Stimulated activated naive B cell treated with anti-CD40 and anti-IgM and Interleukin-4, amounts not matched to agents 10 μg/mL and 1 μg/mL and 100 μg/mL, for 72 hours (primary cell): ENCODE data around the gene ARMC8.

Experiments
- ATAC-seq, 2 donors: fragments of 150-1000 bp; cut with Tn5 transposase; replicated peaks; 2 replicates each; pipeline ENCODE4 v1.10.0; 2021; ENCODE audit warnings: moderate library complexity in 1 of 2
- DNase-seq: peaks from one replicate; pipeline ENCODE4 v3.0.0; 2021
- H3K27ac Mint-ChIP-seq: one replicate; pipeline ENCODE4 v1.8.0; 2022; ENCODE audit warnings: mild to moderate bottlenecking, mixed read lengths
- H3K27me3 Mint-ChIP-seq, 2 donors: one replicate each; pipeline ENCODE4 v1.8.0; 2022; ENCODE audit warnings: mixed read lengths in 2 of 2
- H3K36me3 Mint-ChIP-seq, 2 donors: one replicate each; pipeline ENCODE4 v1.8.0; 2022; ENCODE audit warnings: mixed read lengths in 2 of 2, mild to moderate bottlenecking in 1 of 2
- H3K4me1 Mint-ChIP-seq, 2 donors: one replicate each; pipeline ENCODE4 v1.8.0; 2022; ENCODE audit warnings: mixed read lengths in 2 of 2, mild to moderate bottlenecking in 1 of 2
- H3K4me3 Mint-ChIP-seq, 2 donors: one replicate each; pipeline ENCODE4 v1.8.0; 2022; ENCODE audit warnings: mild to moderate bottlenecking in 2 of 2, mixed read lengths in 2 of 2, moderate library complexity in 1 of 2
- H3K9me3 Mint-ChIP-seq, 2 donors: one replicate each; pipeline ENCODE4 v1.8.0; 2022; ENCODE audit warnings: mixed read lengths in 2 of 2, mild to moderate bottlenecking in 1 of 2

ARMC8 gene

GRCh38 chr3:138210528-138210927 lies 23.4 kb downstream of the ARMC8 start:
- ATAC-seq = no peak
- H3K9me3 Mint-ChIP-seq = no peaks in the 10 kb centered on the region
- H3K27ac Mint-ChIP-seq = no peak overlapping the region
- H3K4me1 Mint-ChIP-seq = peaks cover 5 to 8% of the 10 kb centered on the region in 2 donors
- no peak for DNase-seq
- peaks cover 16 to 28% of the 10 kb centered on the region in 2 donors for H3K36me3 Mint-ChIP-seq
- no peaks in the 10 kb centered on the region for H3K27me3 Mint-ChIP-seq
- no peak overlapping the region for H3K4me3 Mint-ChIP-seq

GRCh38 chr3:138213398-138214085 lies 26.4 kb downstream of the ARMC8 start:
- H3K27ac Mint-ChIP-seq = no peak overlapping the region
- H3K4me1 Mint-ChIP-seq = peaks cover 4 to 9% of the 10 kb centered on the region in 2 donors
- H3K36me3 Mint-ChIP-seq = peaks cover 6 to 23% of the 10 kb centered on the region in 2 donors

GRCh38 chr3:138219255-138219654 lies 32.2 kb downstream of the ARMC8 start:
- peak in 1 of 2 donors; percentile 64 for ATAC-seq

More at GRCh38 chr3:138213398-138214085, 26.4 kb downstream of the ARMC8 start:
- H3K9me3 Mint-ChIP-seq = no peaks in the 10 kb centered on the region
- ATAC-seq (no peak), DNase-seq (no peak)
- H3K4me3 Mint-ChIP-seq = no peak overlapping the region
- H3K27me3 Mint-ChIP-seq = no peaks in the 10 kb centered on the region

GRCh38 chr3:138220242-138220641 lies 33.1 kb downstream of the ARMC8 start:
- Mint-ChIP-seq H3K27ac (no peak overlapping the region), H3K27me3 (no peaks in the 10 kb centered on the region), H3K36me3 (peaks cover 7 to 22% of the 10 kb centered on the region in 2 donors), H3K4me1 (peaks cover 13 to 25% of the 10 kb centered on the region in 2 donors), H3K9me3 (no peaks in the 10 kb centered on the region), H3K4me3 (no peak overlapping the region)
- no peak for DNase-seq
- no peak for ATAC-seq

More at GRCh38 chr3:138219255-138219654, 32.2 kb downstream of the ARMC8 start:
- Mint-ChIP-seq H3K27ac (peak overlapping the region; percentile 67), H3K4me1 (peaks cover 13 to 25% of the 10 kb centered on the region in 2 donors), H3K36me3 (peaks cover 7 to 18% of the 10 kb centered on the region in 2 donors), H3K27me3 (no peaks in the 10 kb centered on the region), H3K4me3 (no peak overlapping the region), H3K9me3 (no peaks in the 10 kb centered on the region)
- no peak for DNase-seq

GRCh38 chr3:138220788-138221187 lies 33.7 kb downstream of the ARMC8 start:
- Mint-ChIP-seq H3K36me3 (peaks cover 7 to 25% of the 10 kb centered on the region in 2 donors), H3K4me1 (peaks cover 13 to 25% of the 10 kb centered on the region in 2 donors)

DNA sequence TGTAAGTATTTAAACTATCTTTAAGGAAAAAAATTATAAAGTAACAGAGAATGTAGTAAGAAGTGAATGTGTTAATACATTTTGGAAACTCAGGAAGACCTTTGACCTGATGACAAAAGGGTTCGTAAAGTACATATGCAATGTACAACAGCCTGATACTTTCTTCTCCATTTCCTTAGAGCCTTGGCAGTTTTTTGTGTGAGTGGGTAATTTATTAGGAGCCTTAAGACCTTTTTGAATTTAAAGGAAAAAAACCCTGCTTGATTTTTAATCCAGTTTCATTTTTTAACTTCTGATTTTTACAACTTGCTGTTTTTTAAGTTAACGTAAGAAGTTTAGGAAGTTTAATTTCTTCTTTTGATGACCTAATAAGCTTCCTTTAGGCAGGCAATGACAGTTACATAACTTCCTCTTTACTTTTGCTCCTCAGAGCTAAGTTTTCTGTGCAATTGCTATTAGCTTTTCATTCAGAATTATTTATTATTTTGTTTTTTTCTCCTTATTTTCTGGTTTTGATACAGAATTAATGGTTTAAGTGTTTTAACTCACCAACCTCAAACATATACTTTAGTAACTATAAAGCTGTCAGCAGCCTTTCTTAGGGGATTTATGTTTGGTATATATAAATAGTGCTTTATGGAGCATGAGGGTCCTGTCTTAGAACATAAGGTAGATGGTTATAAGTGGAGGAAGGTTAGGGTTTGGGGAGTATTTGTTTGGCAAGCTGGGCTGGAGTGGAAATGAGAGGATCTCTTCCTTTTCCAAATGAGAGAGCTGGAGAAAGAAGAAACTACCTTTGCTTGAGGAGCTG lies 35.2 kb downstream of the ARMC8 start:
- DNase-seq (no peak), ATAC-seq (no peak)
- H3K9me3 Mint-ChIP-seq = no peaks in the 10 kb centered on the region
- H3K27me3 Mint-ChIP-seq = no peaks in the 10 kb centered on the region
- H3K4me1 Mint-ChIP-seq = peaks cover 13 to 25% of the 10 kb centered on the region in 2 donors
- peaks cover 15 to 32% of the 10 kb centered on the region in 2 donors for H3K36me3 Mint-ChIP-seq
- H3K27ac Mint-ChIP-seq = no peak overlapping the region
- H3K4me3 Mint-ChIP-seq = no peak overlapping the region

More at GRCh38 chr3:138220788-138221187, 33.7 kb downstream of the ARMC8 start:
- Mint-ChIP-seq H3K4me3 (no peak overlapping the region), H3K27me3 (no peaks in the 10 kb centered on the region), H3K27ac (no peak overlapping the region), H3K9me3 (no peaks in the 10 kb centered on the region)
- ATAC-seq (no peak), DNase-seq (no peak)

GRCh38 chr3:138222942-138223287 lies 35.8 kb downstream of the ARMC8 start:
- ATAC-seq (no peak), DNase-seq (no peak)
- H3K27ac Mint-ChIP-seq = no peak overlapping the region
- peaks cover 13 to 22% of the 10 kb centered on the region in 2 donors for H3K4me1 Mint-ChIP-seq
- H3K4me3 Mint-ChIP-seq = no peak overlapping the region
- peaks cover 17 to 31% of the 10 kb centered on the region in 2 donors for H3K36me3 Mint-ChIP-seq
- H3K27me3 Mint-ChIP-seq = no peaks in the 10 kb centered on the region
- no peaks in the 10 kb centered on the region for H3K9me3 Mint-ChIP-seq

- Mint-ChIP-seq H3K9me3 (no peaks in the 10 kb centered on the region), H3K36me3 (peaks cover 22 to 43% of the 10 kb centered on the region in 2 donors), H3K27ac (no peak overlapping the region), H3K27me3 (no peaks in the 10 kb centered on the region), H3K4me3 (no peak overlapping the region), H3K4me1 (no peaks in the 10 kb centered on the region)
- ATAC-seq (no peak), DNase-seq (no peak)
These were observed 40.5 kb downstream of the ARMC8 start for GRCh38 chr3:138227650-138228049.

GRCh38 chr3:138230525-138230924 lies 43.4 kb downstream of the ARMC8 start:
- Mint-ChIP-seq H3K4me1 (peaks cover 0 to 7% of the 10 kb centered on the region in 2 donors), H3K27ac (no peak overlapping the region), H3K9me3 (no peaks in the 10 kb centered on the region), H3K4me3 (no peak overlapping the region), H3K27me3 (no peaks in the 10 kb centered on the region), H3K36me3 (peaks cover 26 to 45% of the 10 kb centered on the region in 2 donors)
- peak in 1 of 2 donors; percentile 34 for ATAC-seq
- DNase-seq = no peak

GRCh38 chr3:138232705-138233364 lies 45.7 kb downstream of the ARMC8 start:
- Mint-ChIP-seq H3K27me3 (no peaks in the 10 kb centered on the region), H3K9me3 (no peaks in the 10 kb centered on the region), H3K36me3 (peaks cover 16 to 50% of the 10 kb centered on the region in 2 donors), H3K4me3 (no peak overlapping the region), H3K4me1 (peaks cover 0 to 7% of the 10 kb centered on the region in 2 donors), H3K27ac (no peak overlapping the region)
- DNase-seq (no peak), ATAC-seq (no peak)

DNA sequence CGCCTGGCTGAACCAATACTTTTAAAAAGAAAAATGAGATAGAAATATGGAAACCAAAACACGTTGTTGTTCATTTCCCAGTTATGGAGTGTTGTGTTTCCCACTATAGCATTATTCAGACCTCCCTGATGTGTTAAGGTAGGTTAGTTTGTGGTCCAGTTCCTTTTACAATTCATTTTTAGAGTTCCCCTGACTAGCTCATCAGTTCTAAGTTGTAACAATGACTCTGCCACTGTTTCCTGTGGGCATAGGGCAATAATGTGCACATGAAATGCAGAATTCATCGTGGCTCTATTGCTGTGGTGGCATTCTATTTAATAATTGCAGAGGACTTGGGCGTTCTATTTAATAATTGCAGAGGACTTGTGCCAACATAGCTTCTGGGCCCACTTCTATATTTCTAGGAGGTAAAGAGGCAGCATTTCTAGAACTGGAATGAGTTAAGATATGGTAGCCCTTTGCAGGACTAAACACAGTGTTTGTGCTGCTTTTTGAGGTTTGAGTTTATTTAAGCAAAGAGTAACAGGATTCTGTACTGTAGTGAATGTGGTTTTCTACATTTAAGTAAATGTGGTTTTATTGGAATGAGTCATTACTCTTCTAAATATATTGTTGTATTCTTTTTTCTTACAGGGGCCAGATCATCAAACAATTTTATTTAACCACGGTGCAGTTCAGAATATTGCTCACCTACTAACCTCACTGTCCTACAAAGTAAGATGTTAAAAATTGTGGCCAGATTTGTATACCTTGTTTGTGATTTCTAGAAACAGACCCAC lies 47.5 kb downstream of the ARMC8 start:
- no peak overlapping the region for H3K4me3 Mint-ChIP-seq
- DNase-seq = no peak
- no peaks in the 10 kb centered on the region for H3K27me3 Mint-ChIP-seq
- H3K36me3 Mint-ChIP-seq = peaks cover 12 to 41% of the 10 kb centered on the region in 2 donors
- no peaks in the 10 kb centered on the region for H3K9me3 Mint-ChIP-seq
- peak in 1 of 2 donors; percentile 10 for ATAC-seq
- no peak overlapping the region for H3K27ac Mint-ChIP-seq
- H3K4me1 Mint-ChIP-seq = peaks cover 0 to 7% of the 10 kb centered on the region in 2 donors

DNA sequence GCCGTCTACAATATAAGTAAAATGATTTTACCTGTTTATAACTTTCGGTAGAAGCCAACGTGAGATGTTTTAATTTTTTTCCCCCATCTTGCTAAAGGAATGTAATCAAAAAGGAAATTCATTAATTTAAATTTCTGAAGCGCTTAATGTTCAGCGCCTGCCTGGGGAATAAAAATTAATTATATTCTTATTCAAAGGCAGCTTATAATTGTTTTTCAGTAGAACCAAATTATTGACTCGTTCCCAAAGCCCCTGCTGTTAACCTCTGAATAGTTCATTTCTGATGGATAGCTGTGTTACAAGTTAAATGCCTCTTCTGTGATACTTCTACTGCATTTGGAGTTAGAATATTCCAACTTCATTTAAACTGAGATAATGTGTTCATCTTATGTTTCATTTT lies 51.6 kb downstream of the ARMC8 start:
- no peak for ATAC-seq
- peaks cover 0 to 7% of the 10 kb centered on the region in 2 donors for H3K4me1 Mint-ChIP-seq
- no peak for DNase-seq
- no peak overlapping the region for H3K4me3 Mint-ChIP-seq
- no peaks in the 10 kb centered on the region for H3K27me3 Mint-ChIP-seq
- no peaks in the 10 kb centered on the region for H3K9me3 Mint-ChIP-seq
- no peak overlapping the region for H3K27ac Mint-ChIP-seq
- H3K36me3 Mint-ChIP-seq = peaks cover 18 to 36% of the 10 kb centered on the region in 2 donors

DNA sequence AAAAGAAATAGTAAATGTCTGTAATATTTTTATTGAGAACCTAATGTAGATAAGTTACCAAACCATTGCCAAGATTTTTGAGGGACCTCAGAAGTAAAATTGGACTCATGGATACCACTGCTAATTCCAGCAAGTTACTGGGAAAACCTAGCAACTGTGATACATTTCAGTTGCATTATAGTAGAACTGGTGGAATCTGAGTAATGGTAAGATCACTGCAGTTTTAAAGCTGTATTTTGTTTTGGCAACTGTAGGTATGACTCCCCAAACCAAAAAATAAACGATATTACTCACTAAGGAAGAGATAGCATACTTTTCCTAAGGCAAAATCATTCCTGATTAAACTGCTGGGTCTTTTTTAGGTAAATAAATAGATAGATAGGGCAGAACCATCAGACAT lies 54.0 kb downstream of the ARMC8 start:
- DNase-seq = no peak
- no peak overlapping the region for H3K4me3 Mint-ChIP-seq
- H3K27ac Mint-ChIP-seq = no peak overlapping the region
- no peaks in the 10 kb centered on the region for H3K4me1 Mint-ChIP-seq
- H3K27me3 Mint-ChIP-seq = no peaks in the 10 kb centered on the region
- H3K9me3 Mint-ChIP-seq = no peaks in the 10 kb centered on the region
- ATAC-seq = no peak
- peaks cover 21 to 37% of the 10 kb centered on the region in 2 donors for H3K36me3 Mint-ChIP-seq

GRCh38 chr3:138241676-138242075 lies 54.6 kb downstream of the ARMC8 start:
- no peaks in the 10 kb centered on the region for H3K9me3 Mint-ChIP-seq
- H3K4me3 Mint-ChIP-seq = no peak overlapping the region
- no peak for ATAC-seq
- no peaks in the 10 kb centered on the region for H3K4me1 Mint-ChIP-seq
- peaks cover 24 to 38% of the 10 kb centered on the region in 2 donors for H3K36me3 Mint-ChIP-seq
- no peak for DNase-seq
- H3K27ac Mint-ChIP-seq = no peak overlapping the region
- H3K27me3 Mint-ChIP-seq = no peaks in the 10 kb centered on the region
